GM23338 (cell line): ENCODE measurements around the gene OSBPL10. TPM values are rescaled to one million over a fixed set of nuclear protein-coding genes. Genes with fewer than 3 reads are reported as not detected.

Experiments
- ATAC-seq: fragments of 200-7000 bp; cut with Tn5 transposase; 3 replicates; pipeline ENCODE4 v1.9.1; 2020
- DNase-seq: peaks from one replicate; pipeline ENCODE4 v3.0.0-alpha.2; 2015; ENCODE audit warnings: low spot score
- H2AFZ ChIP-seq: fragments of 200-600 bp; sonication (generic); 2 replicates; pipeline ENCODE4 v1.8.0; 2016; ENCODE audit warnings: antibody characterized with exemption, mild to moderate bottlenecking, moderate library complexity
- H3F3A ChIP-seq: fragments of 200-600 bp; sonication (generic); replicated peaks from 2 replicates; pipeline ENCODE4 v1.8.0; 2017; ENCODE audit warnings: antibody characterized with exemption, mixed run types, low read depth
- H3K27ac ChIP-seq: fragments of 200-600 bp; sonication (generic); 2 replicates; pipeline ENCODE4 v1.6.1; 2016; ENCODE audit warnings: low read depth
- H3K27me3 ChIP-seq: fragments of 200-600 bp; sonication (generic); 2 replicates; pipeline ENCODE4 v1.8.0; 2016; ENCODE audit warnings: mild to moderate bottlenecking, mixed run types, moderate library complexity; ENCODE audit not compliant: insufficient read depth
- H3K36me3 ChIP-seq: fragments of 200-600 bp; sonication (generic); 2 replicates; pipeline ENCODE4 v1.8.0; 2016; ENCODE audit warnings: mild to moderate bottlenecking; ENCODE audit not compliant: insufficient read depth
- H3K4me1 ChIP-seq: fragments of 200-600 bp; sonication (generic); 2 replicates; pipeline ENCODE4 v1.8.0; 2016; ENCODE audit warnings: mild to moderate bottlenecking, moderate library complexity; ENCODE audit not compliant: insufficient read depth
- H3K4me2 ChIP-seq: fragments of 200-600 bp; sonication (generic); 2 replicates; pipeline ENCODE4 v1.7.1; 2017; ENCODE audit warnings: mixed run types
- H3K4me3 ChIP-seq: fragments of 200-600 bp; sonication (generic); 2 replicates; pipeline ENCODE4 v1.6.1; 2016; ENCODE audit warnings: mixed run types
- H3K79me2 ChIP-seq: fragments of 200-600 bp; sonication (generic); replicated peaks from 2 replicates; pipeline ENCODE4 v1.8.0; 2017; ENCODE audit warnings: mild to moderate bottlenecking; ENCODE audit not compliant: insufficient read depth
- H3K9me2 ChIP-seq: fragments of 200-600 bp; sonication (generic); 2 replicates; pipeline ENCODE4 v1.8.0; 2017; ENCODE audit not compliant: insufficient read depth
- H4K20me1 ChIP-seq: fragments of 200-600 bp; sonication (generic); replicated peaks from 2 replicates; pipeline ENCODE4 v1.8.0; 2017; ENCODE audit warnings: mild to moderate bottlenecking; ENCODE audit not compliant: insufficient read depth
- H3K27ac Mint-ChIP-seq: 2 replicates; pipeline ENCODE4 v1.8.0; 2020; ENCODE audit warnings: inconsistent platforms, mild to moderate bottlenecking, moderate library complexity, mixed read lengths
- H3K27me3 Mint-ChIP-seq: 3 replicates; pipeline ENCODE4 v1.8.0; 2022; ENCODE audit warnings: low read depth, mild to moderate bottlenecking, moderate library complexity, mixed read lengths, inconsistent platforms; ENCODE audit not compliant: insufficient read depth, poor library complexity
- H3K36me3 Mint-ChIP-seq: 3 replicates; pipeline ENCODE4 v1.8.0; 2021; ENCODE audit warnings: low read depth, mild to moderate bottlenecking, inconsistent platforms, moderate library complexity, mixed read lengths
- H3K4me1 Mint-ChIP-seq: 3 replicates; pipeline ENCODE4 v1.8.0; 2020; ENCODE audit warnings: mild to moderate bottlenecking, inconsistent platforms, mixed read lengths
- H3K4me3 Mint-ChIP-seq: 3 replicates; pipeline ENCODE4 v1.8.0; 2021; ENCODE audit warnings: moderate library complexity, mild to moderate bottlenecking, inconsistent platforms, mixed read lengths
- H3K9me3 Mint-ChIP-seq: 3 replicates; pipeline ENCODE4 v1.8.0; 2020; ENCODE audit warnings: moderate library complexity, mild to moderate bottlenecking, inconsistent platforms, mixed read lengths
- CREB1 ChIP-seq: fragments of 250-450 bp; sonication (Bioruptor Pico); IDR thresholded peaks from 2 replicates; pipeline ENCODE4 v1.5.0; 2020; ENCODE audit warnings: low read depth, mild to moderate bottlenecking, moderate library complexity
- EZH2 ChIP-seq: fragments of 200-600 bp; sonication (generic); IDR thresholded peaks from one replicate; pipeline ENCODE4 v1.8.0; 2017; ENCODE audit warnings: antibody characterized with exemption, mild to moderate bottlenecking, low read depth; ENCODE audit not compliant: unreplicated experiment
- EZH2phosphoT487 ChIP-seq: fragments of 200-600 bp; sonication (generic); IDR thresholded peaks from one replicate; pipeline ENCODE4 v1.8.1; 2018; ENCODE audit warnings: antibody characterized with exemption; ENCODE audit not compliant: unreplicated experiment
- JUNB ChIP-seq: IDR thresholded peaks from one replicate; pipeline ENCODE4 v1.6.1; 2016; ENCODE audit warnings: antibody characterized with exemption; ENCODE audit not compliant: unreplicated experiment
- NANOG ChIP-seq: IDR thresholded peaks from 2 replicates; pipeline ENCODE4 v1.6.1; 2016; ENCODE audit warnings: antibody characterized with exemption, borderline replicate concordance
- POLR2AphosphoS5 ChIP-seq: IDR thresholded peaks from 2 replicates; pipeline ENCODE4 v1.6.1; 2016; ENCODE audit warnings: antibody characterized with exemption, low read depth
- STAT1 ChIP-seq: IDR thresholded peaks from one replicate; pipeline ENCODE4 v1.6.1; 2016; ENCODE audit warnings: antibody characterized with exemption; ENCODE audit not compliant: unreplicated experiment
- ZNF114 ChIP-seq: fragments of 250-450 bp; sonication (Bioruptor Pico); IDR thresholded peaks from 2 replicates; pipeline ENCODE4 v1.5.0; 2020; ENCODE audit warnings: mild to moderate bottlenecking, moderate library complexity
- ZNF331 ChIP-seq: fragments of 250-450 bp; sonication (Bioruptor Pico); IDR thresholded peaks from 2 replicates; pipeline ENCODE4 v1.5.0; 2020; ENCODE audit warnings: low read depth, mild to moderate bottlenecking, moderate library complexity
- polyA plus RNA-seq: library from polyadenylated mRNA; unstranded; fragments of >200 nt; fragmentation: Nextera tagmentation; extraction: Ambion mirVana; gene quantifications from 2 replicates; pipeline ENCODE4 v1.2.1, GENCODE V29; 2016
- total RNA-seq: library from RNA; depleted of rRNA; stranded (reverse); fragments of >200 nt; shearing (Covaris generic); gene quantifications from 2 replicates; pipeline ENCODE4 v1.2.3, GENCODE V29; 2014
- TF ChIP-seq, protein P1 (sequence below), 2 experiments: fragments of 200-600 bp in 1 of 2; sonication (generic) in 1 of 2; conservative IDR thresholded peaks; 2 replicates each; pipeline versions ENCODE4 v1.5.1 to v1.6.1; 2016 to 2017; ENCODE audit warnings: antibody characterized with exemption in 2 of 2, low read depth in 2 of 2, mild to moderate bottlenecking in 2 of 2, moderate library complexity in 1 of 2
- TF ChIP-seq, protein P2 (sequence below): IDR thresholded peaks from one replicate; pipeline ENCODE4 v1.6.1; 2018; ENCODE audit warnings: antibody characterized with exemption; ENCODE audit not compliant: unreplicated experiment
- TF ChIP-seq, protein P3 (sequence below): IDR thresholded peaks from 2 replicates; pipeline ENCODE4 v1.6.1; 2016; ENCODE audit warnings: antibody characterized with exemption
- TF ChIP-seq, protein P4 (sequence below): fragments of 250-450 bp; sonication (Bioruptor Pico); IDR thresholded peaks from 2 replicates; pipeline ENCODE4 v1.5.0; 2020; ENCODE audit warnings: mild to moderate bottlenecking, moderate library complexity

OSBPL10 gene
- total and polyA plus RNA-seq, 2 experiments from 2014 or later: 23.8 to 149 TPM

DNA sequence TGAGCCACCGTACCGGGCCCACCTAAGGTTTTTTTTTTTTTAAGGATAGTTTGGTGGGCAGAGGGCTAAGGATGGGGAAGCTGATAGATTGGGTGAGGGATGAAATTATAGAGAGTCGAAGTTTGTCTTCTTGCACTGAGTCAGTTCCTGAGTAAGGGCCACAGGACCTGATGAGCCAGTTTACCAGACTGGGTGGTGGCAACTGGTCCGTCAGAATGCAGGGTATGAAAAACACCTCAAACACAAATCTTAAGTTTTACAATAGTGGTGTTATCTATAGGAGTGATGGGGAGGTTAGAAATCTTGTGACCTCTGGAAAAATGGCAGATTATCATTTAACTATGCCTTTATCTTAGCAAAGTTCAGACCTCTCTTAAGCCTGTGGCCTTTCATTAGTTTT is 3.3 kb upstream of the OSBPL10 start:
- H3K27ac Mint-ChIP-seq: no peak overlapping the region
- ATAC-seq: no peak
- H3K4me3 Mint-ChIP-seq: no peak overlapping the region

More for the DNA sequence above, 3.3 kb upstream of the OSBPL10 start:
- no peak overlapping the region for H2AFZ ChIP-seq
- no peak for DNase-seq
- no peak overlapping the region for H3K4me2 ChIP-seq
- Mint-ChIP-seq H3K27me3 (peaks cover 18% of the 10 kb centered on the region), H3K9me3 (peaks cover 5% of the 10 kb centered on the region; the same call in 1 of the 3 replicates), H3K36me3 (peaks cover 14% of the 10 kb centered on the region), H3K4me1 (peaks cover 18% of the 10 kb centered on the region)
- H4K20me1 ChIP-seq: 0 out of 2 replicates have a peak, but pooled peaks cover 7% of the 10 kb centered on the region
- H3K4me1 ChIP-seq: peaks cover 16% of the 10 kb centered on the region
- H3K36me3 ChIP-seq: peaks cover 20% of the 10 kb centered on the region
- peaks cover 35% of the 10 kb centered on the region for H3K79me2 ChIP-seq
- TF ChIP-seq ZNF114 (no peak), JUNB (no peak), STAT1 (no peak), POLR2AphosphoS5 (no peak), EZH2phosphoT487 (no peak), CREB1 (CRISPR knock-in tag) (no peak), EZH2 (no peak), NANOG (no peak), ZNF331 (no peak)
- TF ChIP-seq, protein P1, sequence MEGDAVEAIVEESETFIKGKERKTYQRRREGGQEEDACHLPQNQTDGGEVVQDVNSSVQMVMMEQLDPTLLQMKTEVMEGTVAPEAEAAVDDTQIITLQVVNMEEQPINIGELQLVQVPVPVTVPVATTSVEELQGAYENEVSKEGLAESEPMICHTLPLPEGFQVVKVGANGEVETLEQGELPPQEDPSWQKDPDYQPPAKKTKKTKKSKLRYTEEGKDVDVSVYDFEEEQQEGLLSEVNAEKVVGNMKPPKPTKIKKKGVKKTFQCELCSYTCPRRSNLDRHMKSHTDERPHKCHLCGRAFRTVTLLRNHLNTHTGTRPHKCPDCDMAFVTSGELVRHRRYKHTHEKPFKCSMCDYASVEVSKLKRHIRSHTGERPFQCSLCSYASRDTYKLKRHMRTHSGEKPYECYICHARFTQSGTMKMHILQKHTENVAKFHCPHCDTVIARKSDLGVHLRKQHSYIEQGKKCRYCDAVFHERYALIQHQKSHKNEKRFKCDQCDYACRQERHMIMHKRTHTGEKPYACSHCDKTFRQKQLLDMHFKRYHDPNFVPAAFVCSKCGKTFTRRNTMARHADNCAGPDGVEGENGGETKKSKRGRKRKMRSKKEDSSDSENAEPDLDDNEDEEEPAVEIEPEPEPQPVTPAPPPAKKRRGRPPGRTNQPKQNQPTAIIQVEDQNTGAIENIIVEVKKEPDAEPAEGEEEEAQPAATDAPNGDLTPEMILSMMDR (conservative IDR thresholded peaks at IDR 0.05; ENCODE audit: low read depth in 2 of 2): no peak
- TF ChIP-seq, protein P2, sequence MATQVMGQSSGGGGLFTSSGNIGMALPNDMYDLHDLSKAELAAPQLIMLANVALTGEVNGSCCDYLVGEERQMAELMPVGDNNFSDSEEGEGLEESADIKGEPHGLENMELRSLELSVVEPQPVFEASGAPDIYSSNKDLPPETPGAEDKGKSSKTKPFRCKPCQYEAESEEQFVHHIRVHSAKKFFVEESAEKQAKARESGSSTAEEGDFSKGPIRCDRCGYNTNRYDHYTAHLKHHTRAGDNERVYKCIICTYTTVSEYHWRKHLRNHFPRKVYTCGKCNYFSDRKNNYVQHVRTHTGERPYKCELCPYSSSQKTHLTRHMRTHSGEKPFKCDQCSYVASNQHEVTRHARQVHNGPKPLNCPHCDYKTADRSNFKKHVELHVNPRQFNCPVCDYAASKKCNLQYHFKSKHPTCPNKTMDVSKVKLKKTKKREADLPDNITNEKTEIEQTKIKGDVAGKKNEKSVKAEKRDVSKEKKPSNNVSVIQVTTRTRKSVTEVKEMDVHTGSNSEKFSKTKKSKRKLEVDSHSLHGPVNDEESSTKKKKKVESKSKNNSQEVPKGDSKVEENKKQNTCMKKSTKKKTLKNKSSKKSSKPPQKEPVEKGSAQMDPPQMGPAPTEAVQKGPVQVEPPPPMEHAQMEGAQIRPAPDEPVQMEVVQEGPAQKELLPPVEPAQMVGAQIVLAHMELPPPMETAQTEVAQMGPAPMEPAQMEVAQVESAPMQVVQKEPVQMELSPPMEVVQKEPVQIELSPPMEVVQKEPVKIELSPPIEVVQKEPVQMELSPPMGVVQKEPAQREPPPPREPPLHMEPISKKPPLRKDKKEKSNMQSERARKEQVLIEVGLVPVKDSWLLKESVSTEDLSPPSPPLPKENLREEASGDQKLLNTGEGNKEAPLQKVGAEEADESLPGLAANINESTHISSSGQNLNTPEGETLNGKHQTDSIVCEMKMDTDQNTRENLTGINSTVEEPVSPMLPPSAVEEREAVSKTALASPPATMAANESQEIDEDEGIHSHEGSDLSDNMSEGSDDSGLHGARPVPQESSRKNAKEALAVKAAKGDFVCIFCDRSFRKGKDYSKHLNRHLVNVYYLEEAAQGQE: no peak
- TF ChIP-seq, protein P3, sequence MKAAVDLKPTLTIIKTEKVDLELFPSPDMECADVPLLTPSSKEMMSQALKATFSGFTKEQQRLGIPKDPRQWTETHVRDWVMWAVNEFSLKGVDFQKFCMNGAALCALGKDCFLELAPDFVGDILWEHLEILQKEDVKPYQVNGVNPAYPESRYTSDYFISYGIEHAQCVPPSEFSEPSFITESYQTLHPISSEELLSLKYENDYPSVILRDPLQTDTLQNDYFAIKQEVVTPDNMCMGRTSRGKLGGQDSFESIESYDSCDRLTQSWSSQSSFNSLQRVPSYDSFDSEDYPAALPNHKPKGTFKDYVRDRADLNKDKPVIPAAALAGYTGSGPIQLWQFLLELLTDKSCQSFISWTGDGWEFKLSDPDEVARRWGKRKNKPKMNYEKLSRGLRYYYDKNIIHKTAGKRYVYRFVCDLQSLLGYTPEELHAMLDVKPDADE: no peak
- TF ChIP-seq, protein P4, sequence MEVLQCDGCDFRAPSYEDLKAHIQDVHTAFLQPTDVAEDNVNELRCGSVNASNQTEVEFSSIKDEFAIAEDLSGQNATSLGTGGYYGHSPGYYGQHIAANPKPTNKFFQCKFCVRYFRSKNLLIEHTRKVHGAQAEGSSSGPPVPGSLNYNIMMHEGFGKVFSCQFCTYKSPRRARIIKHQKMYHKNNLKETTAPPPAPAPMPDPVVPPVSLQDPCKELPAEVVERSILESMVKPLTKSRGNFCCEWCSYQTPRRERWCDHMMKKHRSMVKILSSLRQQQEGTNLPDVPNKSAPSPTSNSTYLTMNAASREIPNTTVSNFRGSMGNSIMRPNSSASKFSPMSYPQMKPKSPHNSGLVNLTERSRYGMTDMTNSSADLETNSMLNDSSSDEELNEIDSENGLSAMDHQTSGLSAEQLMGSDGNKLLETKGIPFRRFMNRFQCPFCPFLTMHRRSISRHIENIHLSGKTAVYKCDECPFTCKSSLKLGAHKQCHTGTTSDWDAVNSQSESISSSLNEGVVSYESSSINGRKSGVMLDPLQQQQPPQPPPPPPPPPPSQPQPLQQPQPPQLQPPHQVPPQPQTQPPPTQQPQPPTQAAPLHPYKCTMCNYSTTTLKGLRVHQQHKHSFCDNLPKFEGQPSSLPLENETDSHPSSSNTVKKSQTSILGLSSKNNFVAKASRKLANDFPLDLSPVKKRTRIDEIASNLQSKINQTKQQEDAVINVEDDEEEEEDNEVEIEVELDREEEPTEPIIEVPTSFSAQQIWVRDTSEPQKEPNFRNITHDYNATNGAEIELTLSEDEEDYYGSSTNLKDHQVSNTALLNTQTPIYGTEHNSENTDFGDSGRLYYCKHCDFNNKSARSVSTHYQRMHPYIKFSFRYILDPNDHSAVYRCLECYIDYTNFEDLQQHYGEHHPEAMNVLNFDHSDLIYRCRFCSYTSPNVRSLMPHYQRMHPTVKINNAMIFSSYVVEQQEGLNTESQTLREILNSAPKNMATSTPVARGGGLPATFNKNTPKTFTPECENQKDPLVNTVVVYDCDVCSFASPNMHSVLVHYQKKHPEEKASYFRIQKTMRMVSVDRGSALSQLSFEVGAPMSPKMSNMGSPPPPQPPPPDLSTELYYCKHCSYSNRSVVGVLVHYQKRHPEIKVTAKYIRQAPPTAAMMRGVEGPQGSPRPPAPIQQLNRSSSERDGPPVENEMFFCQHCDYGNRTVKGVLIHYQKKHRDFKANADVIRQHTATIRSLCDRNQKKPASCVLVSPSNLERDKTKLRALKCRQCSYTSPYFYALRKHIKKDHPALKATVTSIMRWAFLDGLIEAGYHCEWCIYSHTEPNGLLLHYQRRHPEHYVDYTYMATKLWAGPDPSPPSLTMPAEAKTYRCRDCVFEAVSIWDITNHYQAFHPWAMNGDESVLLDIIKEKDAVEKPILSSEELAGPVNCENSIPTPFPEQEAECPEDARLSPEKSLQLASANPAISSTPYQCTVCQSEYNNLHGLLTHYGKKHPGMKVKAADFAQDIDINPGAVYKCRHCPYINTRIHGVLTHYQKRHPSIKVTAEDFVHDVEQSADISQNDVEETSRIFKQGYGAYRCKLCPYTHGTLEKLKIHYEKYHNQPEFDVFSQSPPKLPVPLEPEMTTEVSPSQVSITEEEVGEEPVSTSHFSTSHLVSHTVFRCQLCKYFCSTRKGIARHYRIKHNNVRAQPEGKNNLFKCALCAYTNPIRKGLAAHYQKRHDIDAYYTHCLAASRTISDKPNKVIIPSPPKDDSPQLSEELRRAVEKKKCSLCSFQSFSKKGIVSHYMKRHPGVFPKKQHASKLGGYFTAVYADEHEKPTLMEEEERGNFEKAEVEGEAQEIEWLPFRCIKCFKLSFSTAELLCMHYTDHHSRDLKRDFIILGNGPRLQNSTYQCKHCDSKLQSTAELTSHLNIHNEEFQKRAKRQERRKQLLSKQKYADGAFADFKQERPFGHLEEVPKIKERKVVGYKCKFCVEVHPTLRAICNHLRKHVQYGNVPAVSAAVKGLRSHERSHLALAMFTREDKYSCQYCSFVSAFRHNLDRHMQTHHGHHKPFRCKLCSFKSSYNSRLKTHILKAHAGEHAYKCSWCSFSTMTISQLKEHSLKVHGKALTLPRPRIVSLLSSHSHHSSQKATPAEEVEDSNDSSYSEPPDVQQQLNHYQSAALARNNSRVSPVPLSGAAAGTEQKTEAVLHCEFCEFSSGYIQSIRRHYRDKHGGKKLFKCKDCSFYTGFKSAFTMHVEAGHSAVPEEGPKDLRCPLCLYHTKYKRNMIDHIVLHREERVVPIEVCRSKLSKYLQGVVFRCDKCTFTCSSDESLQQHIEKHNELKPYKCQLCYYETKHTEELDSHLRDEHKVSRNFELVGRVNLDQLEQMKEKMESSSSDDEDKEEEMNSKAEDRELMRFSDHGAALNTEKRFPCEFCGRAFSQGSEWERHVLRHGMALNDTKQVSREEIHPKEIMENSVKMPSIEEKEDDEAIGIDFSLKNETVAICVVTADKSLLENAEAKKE (CRISPR knock-in tag): no peak
- no peaks in the 10 kb centered on the region for H3K27me3 ChIP-seq
- H3K27ac ChIP-seq: no peak overlapping the region
- no peaks in the 10 kb centered on the region for H3K9me2 ChIP-seq
- H3K4me3 ChIP-seq: no peak overlapping the region
- peaks cover 2% of the 10 kb centered on the region; the same call in 1 of the 2 replicates for H3F3A ChIP-seq
